Thyroid gland (tissue), 4 donors: ENCODE measurements around the gene C20orf204.

Experiments used
- CTCF ChIP-seq, 6 experiments: fragments of 200-600 bp in 3 of 6; fragments of 450-650 bp in 3 of 6; sonication (generic) in 3 of 6; IDR thresholded peaks; one replicate each; pipeline ENCODE4 v1.5.1; 2016 to 2019; ENCODE audit warnings: antibody characterized with exemption in 6 of 6, mild to moderate bottlenecking in 2 of 6, inconsistent platforms in 1 of 6, moderate library complexity in 1 of 6
- POLR2A ChIP-seq, 2 donors: fragments of 450-650 bp; IDR thresholded peaks; one replicate each; pipeline ENCODE4 v1.6.1; 2017; ENCODE audit warnings: antibody characterized with exemption in 2 of 2, mild to moderate bottlenecking in 2 of 2, moderate library complexity in 1 of 2

GRCh38 chr20:64005394-64005793 is 30.6 kb upstream of the C20orf204 start:
- TF ChIP-seq CTCF (IDR thresholded peaks at IDR 0.05), result no peak
- TF ChIP-seq POLR2A (IDR thresholded peaks at IDR 0.05), result no peak
